ENCODE measurements around the gene LCORL. TPM values are rescaled to one million over a fixed set of nuclear protein-coding genes. Genes with fewer than 3 reads are reported as not detected.

The LCORL gene
- total and polyA plus RNA-seq, 11 donors: 1.3 to 12.1 (median 5.8) TPM

DNA sequence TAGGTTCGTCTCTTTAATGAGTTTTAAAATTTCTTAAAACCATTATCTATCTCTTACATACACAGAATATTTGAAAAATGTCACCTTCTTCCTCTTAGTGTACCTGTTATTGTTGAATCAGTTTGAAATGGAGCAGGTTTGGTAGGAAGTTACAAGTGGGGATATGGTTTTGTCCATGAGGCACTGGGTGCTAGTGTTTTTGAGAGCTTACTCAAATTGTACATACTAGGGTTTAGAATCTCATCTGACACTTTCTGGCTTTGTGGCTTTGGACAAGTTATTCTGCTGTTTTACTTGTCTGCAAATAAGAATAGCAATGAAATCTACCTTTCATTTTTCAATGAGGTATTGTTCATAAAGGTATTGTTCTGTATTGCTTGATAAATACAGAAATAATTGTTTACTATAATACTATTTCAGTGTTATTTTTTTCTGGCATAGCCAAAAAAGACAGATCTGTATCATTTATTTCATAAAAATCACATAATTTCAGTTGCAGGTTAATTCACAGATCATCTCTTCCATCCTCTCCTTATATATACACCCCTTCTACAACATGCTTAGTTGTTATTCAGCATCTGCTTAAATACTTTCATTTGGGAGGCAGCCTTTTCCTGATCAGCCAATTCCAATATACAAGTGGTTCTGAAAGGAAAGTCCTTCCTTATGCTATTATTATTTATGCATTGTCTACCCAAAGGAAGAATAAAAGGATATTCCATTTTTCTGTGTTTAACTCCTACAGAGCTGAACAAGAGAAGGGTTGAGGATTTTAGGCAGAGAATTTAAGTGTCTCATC is 197.5 kb downstream of the LCORL start:
- TF ChIP-seq, protein P1, sequence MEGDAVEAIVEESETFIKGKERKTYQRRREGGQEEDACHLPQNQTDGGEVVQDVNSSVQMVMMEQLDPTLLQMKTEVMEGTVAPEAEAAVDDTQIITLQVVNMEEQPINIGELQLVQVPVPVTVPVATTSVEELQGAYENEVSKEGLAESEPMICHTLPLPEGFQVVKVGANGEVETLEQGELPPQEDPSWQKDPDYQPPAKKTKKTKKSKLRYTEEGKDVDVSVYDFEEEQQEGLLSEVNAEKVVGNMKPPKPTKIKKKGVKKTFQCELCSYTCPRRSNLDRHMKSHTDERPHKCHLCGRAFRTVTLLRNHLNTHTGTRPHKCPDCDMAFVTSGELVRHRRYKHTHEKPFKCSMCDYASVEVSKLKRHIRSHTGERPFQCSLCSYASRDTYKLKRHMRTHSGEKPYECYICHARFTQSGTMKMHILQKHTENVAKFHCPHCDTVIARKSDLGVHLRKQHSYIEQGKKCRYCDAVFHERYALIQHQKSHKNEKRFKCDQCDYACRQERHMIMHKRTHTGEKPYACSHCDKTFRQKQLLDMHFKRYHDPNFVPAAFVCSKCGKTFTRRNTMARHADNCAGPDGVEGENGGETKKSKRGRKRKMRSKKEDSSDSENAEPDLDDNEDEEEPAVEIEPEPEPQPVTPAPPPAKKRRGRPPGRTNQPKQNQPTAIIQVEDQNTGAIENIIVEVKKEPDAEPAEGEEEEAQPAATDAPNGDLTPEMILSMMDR (IDR thresholded peaks at IDR 0.05): no peak
- TF ChIP-seq POLR2A (IDR thresholded peaks at IDR 0.05): no peak

DNA sequence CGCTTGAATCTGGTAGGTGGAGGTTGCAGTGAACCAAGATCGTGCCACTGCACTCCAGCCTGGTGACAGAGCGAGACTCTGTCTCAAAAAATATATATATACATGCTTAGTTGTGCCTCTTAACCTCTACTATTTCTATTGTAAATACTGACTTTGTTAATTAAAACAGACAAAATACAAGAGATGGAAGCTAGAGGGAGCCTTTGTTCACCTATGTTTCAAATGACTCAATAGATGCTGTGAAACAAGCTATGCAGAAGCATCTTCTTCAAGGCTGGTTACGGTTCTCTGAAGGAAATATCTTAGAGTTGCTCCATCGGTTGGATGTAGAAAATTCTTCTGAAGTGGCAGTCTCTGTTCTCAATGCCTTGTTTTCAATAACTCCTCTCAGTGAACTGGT is 204.5 kb downstream of the LCORL start:
- intact Hi-C loops (cut with DNase I): loop anchor here (2.0 to 10.0 kb wide), 7 partner anchors 208 to 778 kb away; partner anchors contain the start of gene LCORL (in 1 of the 10)
- no peaks in the 10 kb centered on the region for H3K9me3 ChIP-seq

More for the DNA sequence above, 197.5 kb downstream of the LCORL start:
- Histone ChIP-seq H3K27me3 (no peaks in the 10 kb centered on the region), H3K27ac (no peak overlapping the region), H3K36me3 (no peaks in the 10 kb centered on the region), H3K9me3 (no peaks in the 10 kb centered on the region), H3K4me3 (no peak overlapping the region), H3K4me1 (no peaks in the 10 kb centered on the region)
- 87 to 95% (median 91%) methylated on average over 1 of the region's 1 CpG for WGBS, 4 donors
- DNase-seq (no peak), ATAC-seq (no peak)
- intact Hi-C loops (cut with DNase I): loop anchor here in 1 of 10 donors (10.0 kb wide), 1 partner anchor 751 kb away; no protein-coding TSS in a partner anchor

DNA sequence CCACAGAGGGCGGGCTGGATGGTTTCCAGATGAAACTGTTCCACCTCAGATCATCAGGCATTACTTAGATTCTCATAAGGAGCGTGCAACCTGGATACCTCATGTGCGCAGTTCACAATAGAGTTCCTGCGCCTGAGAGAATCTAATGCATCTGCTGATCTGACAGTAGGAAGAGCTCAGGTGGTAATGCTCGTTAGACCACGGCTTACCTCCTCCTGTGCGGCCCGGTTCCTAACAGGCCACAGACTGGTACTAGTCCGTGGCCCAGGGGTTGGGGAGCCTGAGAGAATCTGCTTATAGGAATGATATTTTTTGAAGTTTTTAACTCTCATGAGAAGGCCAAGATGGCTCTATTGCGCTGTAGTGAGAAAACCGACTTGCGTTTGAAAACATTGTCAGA is 205.4 kb downstream of the LCORL start:
- H3K27ac ChIP-seq: no peak overlapping the region
- H3K9me3 ChIP-seq: no peaks in the 10 kb centered on the region
- H3K27me3 ChIP-seq: no peaks in the 10 kb centered on the region
- intact Hi-C loops (cut with DNase I): loop anchor here (2.0 to 10.0 kb wide), 7 partner anchors 209 to 779 kb away; partner anchors contain the start of gene LCORL (in 1 of the 10)
- peaks cover 0 to 24% (median 3%) of the 10 kb centered on the region in 12 donors for H3K4me1 ChIP-seq
- TF ChIP-seq, protein P1 (IDR thresholded peaks at IDR 0.05): no peak
- TF ChIP-seq POLR2A (IDR thresholded peaks at IDR 0.05): no peak
- H3K36me3 ChIP-seq: no peaks in the 10 kb centered on the region
- no peak overlapping the region for H3K4me3 ChIP-seq
- no peak for ATAC-seq
- DNase-seq: no peak
- WGBS, 4 donors: 95 to 96% (median 96%) methylated on average over 12 of the region's 12 CpGs

More for the DNA sequence above, 204.5 kb downstream of the LCORL start:
- no peak for DNase-seq
- Histone ChIP-seq H3K36me3 (no peaks in the 10 kb centered on the region), H3K4me1 (peaks cover 0 to 15% (median 0%) of the 10 kb centered on the region in 12 donors), H3K27me3 (no peaks in the 10 kb centered on the region), H3K27ac (no peak overlapping the region), H3K4me3 (no peak overlapping the region)
- peak in 2 of 4 donors; percentile 36 to 49 for ATAC-seq
- WGBS, 4 donors: 59 to 68% (median 60%) methylated on average over 5 of the region's 5 CpGs
- no peak for TF ChIP-seq POLR2A (IDR thresholded peaks at IDR 0.05)
- TF ChIP-seq, protein P1 (IDR thresholded peaks at IDR 0.05): peak; percentile 36 to 69 (median 56)

DNA sequence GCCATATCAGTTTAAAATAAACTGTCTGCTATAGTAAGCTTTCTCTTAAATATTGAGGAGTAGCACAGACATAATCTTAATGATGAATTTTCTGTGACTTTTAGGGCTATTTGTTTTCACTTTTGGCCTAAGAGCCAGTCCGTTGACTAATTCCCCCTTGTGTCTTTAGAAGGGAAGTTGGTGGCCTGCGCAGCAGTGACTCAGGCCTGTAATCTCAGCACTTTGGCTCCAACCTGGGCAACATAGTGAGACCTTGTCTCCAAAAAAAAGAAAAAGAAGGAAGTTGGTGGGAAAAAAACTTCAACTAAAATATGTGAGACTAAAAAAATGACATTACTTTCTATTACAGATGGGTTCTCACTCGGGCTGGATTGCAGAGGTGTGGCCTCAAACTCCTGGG is 207.4 kb downstream of the LCORL start:
- TF ChIP-seq POLR2A (IDR thresholded peaks at IDR 0.05): no peak
- TF ChIP-seq, protein P1 (IDR thresholded peaks at IDR 0.05): no peak
- no peaks in the 10 kb centered on the region for H3K9me3 ChIP-seq
- 68 to 83% (median 78%) methylated on average over 3 of the region's 3 CpGs for WGBS, 4 donors
- no peak overlapping the region for H3K4me3 ChIP-seq
- H3K36me3 ChIP-seq: no peaks in the 10 kb centered on the region
- H3K4me1 ChIP-seq: peaks cover 3 to 33% (median 12%) of the 10 kb centered on the region in 12 donors
- no peak for ATAC-seq
- DNase-seq: no peak
- no peaks in the 10 kb centered on the region for H3K27me3 ChIP-seq
- intact Hi-C loops (cut with DNase I): loop anchor here in 7 of 10 donors (5.0 to 10.0 kb wide), 3 partner anchors 208 to 551 kb away; partner anchors contain the start of gene LCORL (in 6 of the 7)
- H3K27ac ChIP-seq: peak overlapping the region in 1 of 12 donors; percentile 9

All from heart left ventricle (tissue), 16 donors.